ENCODE results near the gene MCC.

Gene MCC

GRCh38 chr5:113317636-113318035 is 170.6 kb downstream of the MCC start:
- DNase-seq (ENCODE audit: low spot score), result no peak

DNA sequence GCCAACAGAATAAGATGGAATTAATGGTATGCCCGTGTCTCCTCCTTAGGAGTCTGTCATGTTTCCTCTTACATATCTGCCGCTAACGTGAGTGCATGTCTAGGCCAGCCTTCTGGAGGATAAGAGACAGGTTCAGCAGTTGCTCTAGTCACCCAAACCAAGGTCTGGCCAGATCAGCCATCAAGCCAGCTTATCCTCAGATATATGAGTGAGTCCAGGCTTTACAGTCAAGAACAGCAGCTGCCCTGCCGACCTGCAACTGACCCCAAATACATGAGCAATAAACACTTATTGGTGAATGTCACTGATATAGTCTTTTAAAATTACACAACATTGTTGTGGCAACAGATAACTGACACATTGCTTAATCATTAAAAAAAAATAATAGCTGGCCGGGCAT is 177.0 kb downstream of the MCC start:
- DNase-seq (ENCODE audit: low spot score), result no peak

- DNase-seq (ENCODE audit: low spot score), result no peak
These were observed 186.1 kb downstream of the MCC start for GRCh38 chr5:113302120-113302519.

DNA sequence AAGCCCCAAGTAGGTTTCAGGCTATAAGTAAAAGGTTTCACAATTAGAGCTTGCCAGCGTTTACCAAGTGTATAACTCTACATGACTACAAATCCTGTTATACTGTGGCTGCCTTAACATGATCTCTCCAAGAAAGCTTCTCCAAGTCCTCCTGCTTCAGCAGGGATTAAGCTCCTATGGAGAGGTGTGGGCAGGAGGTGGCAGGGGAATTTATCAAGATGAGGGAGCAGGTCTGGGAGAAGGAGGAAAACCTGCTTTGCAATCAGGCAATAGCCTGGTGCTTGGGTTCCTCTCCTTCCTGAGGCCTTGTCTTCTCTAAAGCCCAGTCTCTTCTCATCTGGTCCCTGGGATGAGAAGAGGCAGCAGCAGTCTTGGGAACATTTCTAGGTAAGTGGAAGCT is 188.7 kb downstream of the MCC start:
- DNase-seq (ENCODE audit: low spot score), result no peak

GRCh38 chr5:113296676-113297075 is 191.6 kb downstream of the MCC start:
- no peak for DNase-seq (ENCODE audit: low spot score)

DNA sequence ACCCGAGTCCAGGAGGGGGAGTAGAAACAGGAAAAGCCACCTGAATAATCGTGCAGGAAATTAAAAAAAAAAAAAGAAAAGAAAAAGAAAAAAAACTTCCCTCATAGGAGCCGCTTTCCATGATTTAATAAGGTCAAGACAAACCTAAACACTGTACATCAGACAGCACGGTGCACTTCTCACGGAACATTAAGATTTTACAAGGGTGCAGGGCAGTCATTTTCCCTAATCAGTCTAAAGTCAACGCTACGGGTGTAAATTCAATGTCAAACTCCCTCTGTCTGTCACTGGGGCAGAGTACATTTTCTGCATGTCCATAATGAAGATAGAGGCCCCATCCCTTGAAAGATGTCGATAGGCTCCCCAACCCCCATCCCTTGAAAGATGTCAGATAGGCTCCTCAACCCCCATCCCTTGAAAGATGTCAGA is 193.1 kb downstream of the MCC start:
- DNase-seq (ENCODE audit: low spot score), result no peak

DNA sequence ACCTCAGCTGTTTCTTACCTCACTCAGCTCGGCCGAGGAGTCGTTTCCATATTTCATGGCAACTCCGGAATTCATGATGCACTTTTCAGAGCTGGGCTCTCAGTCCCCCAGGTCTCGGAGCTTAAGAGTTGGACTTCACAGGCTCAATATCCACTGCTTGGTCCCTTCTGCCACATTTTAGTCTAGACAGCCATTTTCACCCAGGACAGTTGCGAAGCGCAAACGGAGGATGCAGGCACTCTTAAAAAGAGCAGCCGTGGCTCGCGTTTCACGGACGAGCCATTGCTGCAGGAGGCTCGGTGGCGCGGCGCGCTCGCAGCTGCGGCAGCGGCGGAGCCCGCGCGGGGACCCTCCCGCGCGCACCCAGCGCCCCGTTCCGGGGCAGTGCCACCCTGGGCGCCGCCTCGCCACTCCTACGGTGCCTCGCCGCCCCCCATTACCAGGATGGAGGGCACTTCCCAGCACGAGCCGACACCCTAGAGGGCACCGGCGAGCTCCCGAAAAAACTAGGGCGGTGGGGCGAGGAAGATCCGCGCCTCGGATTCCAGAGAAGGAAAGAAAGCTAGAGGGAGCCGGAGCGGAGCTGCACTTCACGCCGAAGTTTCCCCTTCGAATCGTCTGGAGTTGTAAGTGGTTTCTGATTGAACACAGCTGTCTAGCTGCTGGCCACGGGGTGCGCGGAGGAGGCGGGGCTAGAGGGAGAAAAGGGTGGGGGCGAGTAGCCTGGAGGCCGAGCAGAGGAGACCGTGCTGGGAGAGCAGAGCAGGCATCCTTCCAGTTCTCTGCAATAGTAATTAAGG is 193.7 kb downstream of the MCC start:
- DNase-seq (ENCODE audit: low spot score), result peak; percentile 75

- DNase-seq (ENCODE audit: low spot score), result no peak
These were observed 194.3 kb downstream of the MCC start for GRCh38 chr5:113293975-113294310.

GRCh38 chr5:113293068-113293974 is 194.9 kb downstream of the MCC start:
- no peak for DNase-seq (ENCODE audit: low spot score)

DNA sequence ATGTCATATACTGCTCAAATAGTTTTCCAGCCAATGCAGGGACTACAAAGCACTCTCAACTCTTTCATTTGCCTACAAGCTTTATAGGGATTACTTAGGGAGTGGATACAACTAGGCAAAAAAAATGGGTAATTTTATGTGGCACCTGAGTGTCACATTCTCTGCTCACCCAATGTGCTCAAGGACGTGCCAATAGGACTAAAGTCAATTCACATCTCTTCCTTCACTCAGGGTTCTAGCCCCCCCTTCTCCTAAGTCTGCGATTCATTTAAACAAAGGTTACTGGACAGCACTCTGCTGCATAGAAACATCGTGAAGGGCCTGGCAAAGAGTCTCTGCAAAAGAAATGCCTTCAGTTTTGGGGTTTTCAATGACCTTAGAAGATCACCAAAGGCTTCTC is 195.8 kb downstream of the MCC start:
- no peak for DNase-seq (ENCODE audit: low spot score)

GRCh38 chr5:113283558-113283957 is 204.7 kb downstream of the MCC start:
- no peak for DNase-seq (ENCODE audit: low spot score)

GRCh38 chr5:113282472-113282871 is 205.8 kb downstream of the MCC start:
- DNase-seq (ENCODE audit: low spot score), result no peak

GRCh38 chr5:113281194-113281593 is 207.1 kb downstream of the MCC start:
- no peak for DNase-seq (ENCODE audit: low spot score)

DNA sequence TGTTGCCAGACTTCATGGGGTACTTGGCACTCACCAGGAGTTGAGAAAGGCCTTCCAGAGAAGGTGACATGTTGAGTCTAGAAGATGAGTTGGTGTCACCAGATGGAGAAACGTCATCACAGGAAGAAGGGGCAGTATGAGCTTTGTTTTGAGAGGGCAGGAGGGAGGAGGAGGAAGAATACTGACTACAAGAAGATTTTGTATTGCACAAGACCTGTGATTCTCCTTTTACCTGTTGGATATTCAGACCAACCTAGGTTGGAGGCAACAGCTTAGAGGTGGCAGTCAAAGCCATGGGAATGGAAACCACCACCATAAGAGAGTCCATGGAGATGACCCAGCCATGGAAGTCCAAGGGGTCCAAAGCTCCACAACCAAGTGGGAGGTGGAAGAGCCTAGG is 207.7 kb downstream of the MCC start:
- DNase-seq (ENCODE audit: low spot score), result no peak

- DNase-seq (ENCODE audit: low spot score), result no peak
These were observed 209.3 kb downstream of the MCC start for GRCh38 chr5:113278976-113279375.

GRCh38 chr5:113276493-113276892 is 211.8 kb downstream of the MCC start:
- no peak for DNase-seq (ENCODE audit: low spot score)

DNA sequence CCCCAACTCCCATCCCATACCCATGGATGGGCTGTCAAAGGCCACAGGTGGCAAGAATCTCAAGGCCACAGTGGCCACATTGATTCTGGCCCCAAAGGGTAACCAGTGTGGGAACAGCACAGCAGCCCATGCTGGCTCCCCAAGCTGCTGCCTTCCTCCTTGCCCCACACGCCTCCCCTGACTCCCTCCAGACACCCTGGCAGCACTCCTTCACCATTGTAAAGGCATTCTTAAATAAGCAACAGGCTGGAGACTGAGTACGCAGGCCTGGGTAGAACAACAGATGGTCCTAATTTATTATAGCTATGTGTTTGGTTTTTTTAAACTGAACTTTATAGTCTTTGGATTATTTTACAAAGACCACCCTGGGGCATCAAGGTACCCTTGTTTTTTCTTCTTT is 212.3 kb downstream of the MCC start:
- DNase-seq (ENCODE audit: low spot score), result no peak

- no peak for DNase-seq (ENCODE audit: low spot score)
These were observed 213.3 kb downstream of the MCC start for GRCh38 chr5:113274836-113275414.

DNA sequence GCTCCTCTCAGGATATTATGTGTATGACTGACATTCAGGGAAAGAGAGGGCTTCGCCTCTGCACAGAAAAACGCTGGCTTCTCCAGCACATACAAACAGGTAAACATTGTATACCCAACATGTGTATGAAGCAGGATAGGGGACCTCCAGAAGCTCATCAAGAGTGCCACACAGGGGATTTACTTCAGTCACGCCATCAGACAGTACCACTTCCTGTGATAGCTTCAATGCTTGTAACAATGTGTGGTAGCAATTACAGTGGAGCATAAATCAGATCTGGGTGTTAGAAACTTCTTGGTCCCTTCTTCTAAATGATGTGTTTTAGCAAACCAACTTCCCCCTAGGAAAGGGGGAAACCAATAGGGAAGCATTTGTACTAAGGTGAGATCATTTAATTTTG is 214.3 kb downstream of the MCC start:
- DNase-seq (ENCODE audit: low spot score), result no peak

GRCh38 chr5:113271745-113272454 is 216.4 kb downstream of the MCC start:
- DNase-seq (ENCODE audit: low spot score), result no peak

DNA sequence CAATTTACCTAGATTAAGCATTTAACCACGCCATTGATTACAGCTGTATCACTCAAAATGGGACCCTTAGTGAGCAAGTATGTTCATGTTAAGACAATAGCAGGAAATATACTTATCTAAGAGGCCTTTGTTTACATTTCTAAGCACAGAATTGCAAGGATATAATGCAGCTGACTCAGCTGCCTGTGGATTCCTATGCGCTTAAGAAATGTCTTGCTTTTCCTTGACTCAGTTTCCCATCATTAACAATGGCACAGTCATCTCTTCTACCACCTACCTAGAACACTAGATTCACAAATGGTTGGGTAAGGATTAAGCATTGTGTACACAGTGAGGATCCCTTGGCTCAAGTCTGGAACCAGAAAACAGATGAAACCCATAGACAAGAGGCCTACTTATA is 217.2 kb downstream of the MCC start:
- no peak for DNase-seq (ENCODE audit: low spot score)

DNA sequence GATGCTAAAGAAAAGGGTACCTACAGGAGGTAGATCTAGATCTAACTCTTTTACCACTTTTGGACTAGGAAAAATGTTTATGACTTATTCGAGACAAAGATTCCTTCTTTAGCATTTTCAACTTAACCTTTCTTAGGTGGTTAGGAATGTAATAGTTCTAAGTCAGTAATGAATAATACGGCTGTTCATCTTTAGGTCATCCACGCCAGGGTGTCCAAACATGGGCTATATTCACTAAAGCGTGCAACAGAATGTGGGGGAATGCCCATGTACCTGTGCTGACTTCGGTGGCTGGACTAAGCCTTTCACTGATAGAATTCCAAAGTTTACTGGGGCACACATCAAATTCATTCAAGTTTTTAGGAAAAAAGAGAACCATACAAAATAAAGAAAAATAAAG is 218.2 kb downstream of the MCC start:
- DNase-seq (ENCODE audit: low spot score), result no peak
